Caco-2 (cell line): ENCODE measurements around the gene HLA-F. TPM values are rescaled to one million over a fixed set of nuclear protein-coding genes. Genes with fewer than 3 reads are reported as not detected.
A peak's percentile ranks its signal among the peaks of the same experiment; 100 is the strongest.

Experiments
- BruUV-seq: library from RNA; stranded (reverse); fragments of 400-500 nt; replicated peaks from 2 replicates; lab custom pipeline; 2021; lab: Mats Ljungman, UMichigan
- CTCF ChIA-PET: fragments of 300-600 bp; sonication (Branson Sonifier 250); formaldehyde crosslinking; loops from one replicate; lab custom pipeline; 2022; ENCODE audit warnings: antibody characterized with exemption; lab: Charles Lee
- POLR2A ChIA-PET: fragments of 300-600 bp; sonication (Branson Sonifier 250); formaldehyde crosslinking; loops from one replicate; lab custom pipeline; 2022; ENCODE audit warnings: antibody characterized with exemption; lab: Charles Lee
- DNase-seq, 2 experiments: peaks; one replicate each; pipeline versions ENCODE4 v3.0.0 to v3.0.0-alpha.2; 2020 to 2022
- H3K27me3 ChIP-seq: replicated peaks from 2 replicates; pipeline ENCODE4 v1.6.0; 2011; ENCODE audit warnings: low read length; ENCODE audit not compliant: control insufficient read depth, insufficient read depth
- H3K36me3 ChIP-seq: 2 replicates; pipeline ENCODE4 v1.5.1; 2011; ENCODE audit warnings: low read length; ENCODE audit not compliant: control insufficient read depth, insufficient read depth
- H3K4me1 ChIP-seq: fragments of 250-450 bp; sonication (Bioruptor Pico); 2 replicates; pipeline ENCODE4 v1.5.1; 2020; ENCODE audit warnings: mild to moderate bottlenecking
- H3K4me3 ChIP-seq: 2 replicates; pipeline ENCODE4 v1.5.1; 2011; ENCODE audit warnings: low read depth, mild to moderate bottlenecking, control low read depth, low read length
- H3K9me3 ChIP-seq: fragments of 250-450 bp; sonication (Bioruptor Pico); 2 replicates; pipeline ENCODE4 v1.5.1; 2020; ENCODE audit warnings: mild to moderate bottlenecking, moderate library complexity
- H3K27ac Mint-ChIP-seq: one replicate; pipeline ENCODE4 v1.8.0; 2022; ENCODE audit warnings: mixed read lengths; ENCODE audit not compliant: unreplicated experiment
- H3K27me3 Mint-ChIP-seq: one replicate; pipeline ENCODE4 v1.8.0; 2022; ENCODE audit warnings: mixed read lengths; ENCODE audit not compliant: insufficient read depth, unreplicated experiment
- H3K36me3 Mint-ChIP-seq: one replicate; pipeline ENCODE4 v1.8.0; 2022; ENCODE audit warnings: mild to moderate bottlenecking, mixed read lengths; ENCODE audit not compliant: insufficient read depth, unreplicated experiment
- H3K4me1 Mint-ChIP-seq: one replicate; pipeline ENCODE4 v1.8.0; 2022; ENCODE audit warnings: low read depth, mixed read lengths; ENCODE audit not compliant: unreplicated experiment
- H3K4me3 Mint-ChIP-seq: one replicate; pipeline ENCODE4 v1.8.0; 2022; ENCODE audit warnings: mild to moderate bottlenecking, moderate library complexity, mixed read lengths; ENCODE audit not compliant: unreplicated experiment
- H3K9me3 Mint-ChIP-seq: one replicate; pipeline ENCODE4 v1.8.0; 2022; ENCODE audit warnings: mixed read lengths; ENCODE audit not compliant: unreplicated experiment
- CTCF ChIP-seq, 2 experiments: fragments of 200-600 bp in 1 of 2; IDR thresholded peaks; 1 replicate in 1 of 2; 2 replicates in 1 of 2; pipeline versions ENCODE4 v1.5.1 to v1.8.0; 2011 to 2022; ENCODE audit warnings: antibody characterized with exemption in 1 of 2, control low read depth in 1 of 2, inconsistent platforms in 1 of 2, low read depth in 1 of 2, low read length in 1 of 2, mild to moderate bottlenecking in 1 of 2, moderate library complexity in 1 of 2; ENCODE audit not compliant: insufficient read depth in 1 of 2, severe bottlenecking in 1 of 2, unreplicated experiment in 1 of 2
- intact Hi-C: fragments of 100-400 bp; cut with micrococcal nuclease; formaldehyde crosslinking; loops from one replicate; pipeline ENCODE4 v1.10.0; 2022; ENCODE audit not compliant: unreplicated experiment
- total RNA-seq: library from RNA; stranded (reverse); gene quantifications from 2 replicates; pipeline ENCODE4 v1.2.3, GENCODE V29; 2022

HLA-F gene
- total RNA-seq, 1 experiment from 2014 or later, result 4.7 TPM

GRCh38 chr6:29753309-29753644 lies 30.0 kb downstream of the HLA-F start:
- Histone ChIP-seq H3K9me3 (no peaks in the 10 kb centered on the region), H3K4me1 (0 out of 2 replicates have a peak, but pooled peaks cover 5% of the 10 kb centered on the region), H3K4me3 (no peak overlapping the region), H3K36me3 (no peaks in the 10 kb centered on the region), H3K27me3 (no peaks in the 10 kb centered on the region)
- Mint-ChIP-seq H3K9me3 (no peaks in the 10 kb centered on the region), H3K4me1 (no peaks in the 10 kb centered on the region), H3K36me3 (no peaks in the 10 kb centered on the region), H3K27ac (no peak overlapping the region), H3K4me3 (peak overlapping the region; percentile 76), H3K27me3 (peaks cover 10% of the 10 kb centered on the region)
- POLR2A ChIA-PET, result no interaction called here
- no peak for TF ChIP-seq CTCF (IDR thresholded peaks at IDR 0.05; ENCODE audit: insufficient read depth in 1 of 2, low read depth in 1 of 2, low read length in 1 of 2, severe bottlenecking in 1 of 2, unreplicated experiment in 1 of 2)
- no TSS peak for BruUV-seq
- intact Hi-C loops, result loop anchor here (1.0 to 5.0 kb wide), 3 partner anchors 15 to 79 kb away; no protein-coding TSS in a partner anchor
- no peak for DNase-seq
- CTCF ChIA-PET, result interaction anchor here (0.9 to 1.7 kb wide), 3 partner anchors 12 to 103 kb away, joined by 3 to 10 read pairs (median 5); no protein-coding TSS in a partner anchor

GRCh38 chr6:29755295-29755871 lies 32.1 kb downstream of the HLA-F start:
- peaks cover 10% of the 10 kb centered on the region for H3K27me3 Mint-ChIP-seq
- H3K4me1 Mint-ChIP-seq, result no peaks in the 10 kb centered on the region
- no peaks in the 10 kb centered on the region for H3K9me3 ChIP-seq
- H3K4me1 ChIP-seq, result no peaks in the 10 kb centered on the region
- H3K4me3 Mint-ChIP-seq, result no peak overlapping the region
- ChIA-PET CTCF (no interaction called here), POLR2A (no interaction called here)
- no peak for TF ChIP-seq CTCF (IDR thresholded peaks at IDR 0.05; ENCODE audit: insufficient read depth in 1 of 2, low read depth in 1 of 2, low read length in 1 of 2, severe bottlenecking in 1 of 2, unreplicated experiment in 1 of 2)
- intact Hi-C loops, result no loop called here
- H3K36me3 ChIP-seq, result no peaks in the 10 kb centered on the region
- no peak overlapping the region for H3K27ac Mint-ChIP-seq
- DNase-seq, result no peak
- H3K4me3 ChIP-seq, result no peak overlapping the region
- H3K9me3 Mint-ChIP-seq, result no peaks in the 10 kb centered on the region
- H3K36me3 Mint-ChIP-seq, result no peaks in the 10 kb centered on the region
- no TSS peak for BruUV-seq
- H3K27me3 ChIP-seq, result no peaks in the 10 kb centered on the region

GRCh38 chr6:29757282-29757681 lies 34.0 kb downstream of the HLA-F start:
- H3K9me3 ChIP-seq, result no peaks in the 10 kb centered on the region
- CTCF ChIA-PET, result interaction anchor here (0.6 kb wide), 1 partner anchor 1652 kb away, joined by 3 read pairs; no protein-coding TSS in a partner anchor
- no peaks in the 10 kb centered on the region for H3K9me3 Mint-ChIP-seq
- H3K4me3 Mint-ChIP-seq, result no peak overlapping the region
- DNase-seq, result no peak
- intact Hi-C loops, result no loop called here
- H3K4me1 ChIP-seq, result no peaks in the 10 kb centered on the region
- TF ChIP-seq CTCF (IDR thresholded peaks at IDR 0.05; ENCODE audit: insufficient read depth in 1 of 2, low read depth in 1 of 2, low read length in 1 of 2, severe bottlenecking in 1 of 2, unreplicated experiment in 1 of 2), result no peak
- H3K27ac Mint-ChIP-seq, result no peak overlapping the region
- H3K27me3 Mint-ChIP-seq, result peaks cover 10% of the 10 kb centered on the region
- H3K27me3 ChIP-seq, result no peaks in the 10 kb centered on the region
- no TSS peak for BruUV-seq
- H3K36me3 Mint-ChIP-seq, result no peaks in the 10 kb centered on the region
- H3K4me1 Mint-ChIP-seq, result no peaks in the 10 kb centered on the region
- no peak overlapping the region for H3K4me3 ChIP-seq
- H3K36me3 ChIP-seq, result no peaks in the 10 kb centered on the region
- POLR2A ChIA-PET, result no interaction called here
